Thyroid gland (tissue), 4 donors: ENCODE results near the gene C17orf78. TPM values are rescaled to one million over a fixed set of nuclear protein-coding genes. Genes with fewer than 3 reads are reported as not detected.
A peak's percentile ranks its signal among the peaks of the same experiment; 100 is the strongest.
"Not testable (repeated sequence)": the region's sequence is repeated elsewhere in the genome, so short reads cannot be mapped to it uniquely, and the experiment has no call there.

Experiments used
- DNase-seq, 2 donors: peaks; one replicate each; pipeline ENCODE4 v3.0.0-alpha.2; 2019
- H3K27ac ChIP-seq, 3 donors: fragments of 200-600 bp; sonication (generic); 1 replicate in 2 of 3; 2 replicates in 1 of 3; pipeline ENCODE4 v1.5.1; 2016 to 2019; ENCODE audit warnings: mild to moderate bottlenecking in 1 of 3, moderate library complexity in 1 of 3
- H3K27me3 ChIP-seq: fragments of 200-600 bp; sonication (generic); one replicate; pipeline ENCODE4 v1.5.1; 2019
- H3K36me3 ChIP-seq, 2 donors: fragments of 200-600 bp; sonication (generic); one replicate each; pipeline ENCODE4 v1.5.1; 2016 to 2019
- H3K4me1 ChIP-seq, 2 donors: fragments of 200-600 bp; sonication (generic); one replicate each; pipeline ENCODE4 v1.5.1; 2017 to 2019
- H3K4me3 ChIP-seq, 3 donors: fragments of 200-600 bp; sonication (generic); replicated peaks in 1 of 3; 1 replicate in 2 of 3; 2 replicates in 1 of 3; pipeline ENCODE4 v1.5.1; 2016; ENCODE audit warnings: mild to moderate bottlenecking in 1 of 3
- H3K9me3 ChIP-seq: fragments of 200-600 bp; sonication (generic); one replicate; pipeline ENCODE4 v1.5.1; 2017
- POLR2A ChIP-seq, 2 donors: fragments of 450-650 bp; IDR thresholded peaks; one replicate each; pipeline ENCODE4 v1.6.1; 2017; ENCODE audit warnings: antibody characterized with exemption in 2 of 2, mild to moderate bottlenecking in 2 of 2, moderate library complexity in 1 of 2
- WGBS, 2 donors: methylation state at CpG; one replicate each; pipeline ENCODE4 v1.1.5; 2017; 5-methylcytosine and 5-hydroxymethylcytosine counted together
- intact Hi-C: fragments of 100-400 bp; cut with DNase I; formaldehyde crosslinking; loops from one replicate; pipeline ENCODE4 v1.15.1; 2023
- total RNA-seq, 4 donors: library from RNA; depleted of rRNA; stranded (reverse); fragments of >200 nt; gene quantifications; one replicate each; pipeline ENCODE4 v1.2.3, GENCODE V29; 2016
- TF ChIP-seq, protein P1 (sequence below), 6 experiments: fragments of 200-600 bp in 3 of 6; fragments of 450-650 bp in 3 of 6; sonication (generic) in 3 of 6; IDR thresholded peaks; one replicate each; pipeline ENCODE4 v1.5.1; 2016 to 2019; ENCODE audit warnings: antibody characterized with exemption in 6 of 6, mild to moderate bottlenecking in 2 of 6, inconsistent platforms in 1 of 6, moderate library complexity in 1 of 6

C17orf78 gene
- total RNA-seq, 4 donors from 2014 or later: not detected

DNA sequence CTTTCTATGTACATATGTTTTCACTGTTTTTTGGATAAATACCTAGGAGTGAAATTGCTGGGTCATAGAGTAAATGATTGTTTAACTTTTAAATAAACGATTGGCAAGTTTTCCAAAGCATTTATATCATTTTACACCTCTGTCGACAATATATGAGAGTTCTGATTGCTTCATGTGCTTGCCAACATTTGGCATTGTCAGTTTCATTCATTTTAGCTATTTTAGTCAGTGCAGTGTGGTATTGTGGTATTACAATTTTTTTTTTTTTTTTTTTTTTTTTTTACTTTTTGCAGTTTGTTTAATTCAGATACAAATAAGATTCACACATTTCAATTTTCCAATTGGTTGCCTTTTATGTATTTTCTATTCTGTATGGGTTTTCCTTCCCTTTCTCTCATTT lies 56.9 kb downstream of the C17orf78 start:
- intact Hi-C loops: no loop called here
- H3K9me3 ChIP-seq: no peaks in the 10 kb centered on the region
- TF ChIP-seq POLR2A (IDR thresholded peaks at IDR 0.05): no peak
- TF ChIP-seq, protein P1, sequence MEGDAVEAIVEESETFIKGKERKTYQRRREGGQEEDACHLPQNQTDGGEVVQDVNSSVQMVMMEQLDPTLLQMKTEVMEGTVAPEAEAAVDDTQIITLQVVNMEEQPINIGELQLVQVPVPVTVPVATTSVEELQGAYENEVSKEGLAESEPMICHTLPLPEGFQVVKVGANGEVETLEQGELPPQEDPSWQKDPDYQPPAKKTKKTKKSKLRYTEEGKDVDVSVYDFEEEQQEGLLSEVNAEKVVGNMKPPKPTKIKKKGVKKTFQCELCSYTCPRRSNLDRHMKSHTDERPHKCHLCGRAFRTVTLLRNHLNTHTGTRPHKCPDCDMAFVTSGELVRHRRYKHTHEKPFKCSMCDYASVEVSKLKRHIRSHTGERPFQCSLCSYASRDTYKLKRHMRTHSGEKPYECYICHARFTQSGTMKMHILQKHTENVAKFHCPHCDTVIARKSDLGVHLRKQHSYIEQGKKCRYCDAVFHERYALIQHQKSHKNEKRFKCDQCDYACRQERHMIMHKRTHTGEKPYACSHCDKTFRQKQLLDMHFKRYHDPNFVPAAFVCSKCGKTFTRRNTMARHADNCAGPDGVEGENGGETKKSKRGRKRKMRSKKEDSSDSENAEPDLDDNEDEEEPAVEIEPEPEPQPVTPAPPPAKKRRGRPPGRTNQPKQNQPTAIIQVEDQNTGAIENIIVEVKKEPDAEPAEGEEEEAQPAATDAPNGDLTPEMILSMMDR (IDR thresholded peaks at IDR 0.05): no peak
- no peak overlapping the region for H3K27ac ChIP-seq
- WGBS, 2 donors: 96 to 98% methylated on average over 2 of the region's 2 CpGs
- DNase-seq: no peak
- H3K36me3 ChIP-seq: no peaks in the 10 kb centered on the region
- H3K27me3 ChIP-seq: no peaks in the 10 kb centered on the region
- no peak overlapping the region for H3K4me3 ChIP-seq
- H3K4me1 ChIP-seq: no peaks in the 10 kb centered on the region

DNA sequence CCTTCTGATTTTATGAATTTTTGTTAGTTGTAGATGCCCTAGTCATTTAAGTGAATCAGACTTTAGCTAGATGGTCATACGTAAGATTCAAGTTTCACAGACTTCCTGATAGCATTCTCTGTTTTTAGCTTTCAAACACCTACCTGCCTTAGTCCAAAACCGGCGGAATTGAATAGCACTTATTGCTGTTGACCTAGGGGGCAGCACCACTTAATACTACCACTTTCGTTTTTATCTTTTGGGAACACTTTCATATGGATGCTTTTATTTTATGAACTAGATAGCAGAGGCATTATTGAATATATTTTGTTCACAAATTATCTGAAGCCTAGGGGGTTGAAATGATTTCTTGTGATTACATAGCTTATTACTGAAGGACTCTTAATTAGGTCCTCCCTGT lies 62.4 kb downstream of the C17orf78 start:
- Histone ChIP-seq H3K9me3 (no peaks in the 10 kb centered on the region), H3K4me1 (no peaks in the 10 kb centered on the region), H3K36me3 (peaks cover 13 to 23% of the 10 kb centered on the region in 2 donors), H3K27ac (peak overlapping the region; percentile 39 to 56 (median 45)), H3K27me3 (no peaks in the 10 kb centered on the region), H3K4me3 (no peak overlapping the region)
- TF ChIP-seq POLR2A (IDR thresholded peaks at IDR 0.05): no peak
- TF ChIP-seq, protein P1 (IDR thresholded peaks at IDR 0.05): peak in 4 of 6 experiments; percentile 16 to 45 (median 32)
- WGBS, 2 donors: 42 to 48% methylated on average over 4 of the region's 4 CpGs
- peak; percentile 21 to 24 for DNase-seq
- intact Hi-C loops: no loop called here

DNA sequence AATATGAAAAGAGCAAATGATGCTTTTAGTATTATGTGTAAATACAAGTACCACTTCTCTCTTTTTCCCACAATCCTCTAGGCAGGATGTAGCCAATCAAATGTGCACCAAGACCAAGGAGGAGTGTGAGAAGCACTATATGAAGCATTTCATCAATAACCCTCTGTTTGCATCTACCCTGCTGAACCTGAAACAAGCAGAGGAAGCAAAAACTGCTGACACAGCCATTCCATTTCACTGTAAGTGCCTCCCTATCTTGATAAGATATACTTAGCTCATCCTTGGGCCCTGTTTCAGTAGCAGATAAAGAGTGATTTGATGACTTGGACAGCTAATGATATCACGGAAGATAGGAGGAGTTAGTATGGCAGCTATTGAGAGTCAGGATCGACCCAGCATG lies 64.6 kb downstream of the C17orf78 start:
- DNase-seq: no peak
- 97 to 100% methylated on average over 2 of the region's 2 CpGs for WGBS, 2 donors
- H3K27me3 ChIP-seq: no peaks in the 10 kb centered on the region
- intact Hi-C loops: no loop called here
- no peak overlapping the region for H3K4me3 ChIP-seq
- H3K27ac ChIP-seq: no peak overlapping the region
- peaks cover 13 to 15% of the 10 kb centered on the region in 2 donors for H3K4me1 ChIP-seq
- TF ChIP-seq, protein P1 (IDR thresholded peaks at IDR 0.05): no peak
- TF ChIP-seq POLR2A (IDR thresholded peaks at IDR 0.05): no peak
- H3K9me3 ChIP-seq: no peaks in the 10 kb centered on the region
- H3K36me3 ChIP-seq: peaks cover 21 to 26% of the 10 kb centered on the region in 2 donors

DNA sequence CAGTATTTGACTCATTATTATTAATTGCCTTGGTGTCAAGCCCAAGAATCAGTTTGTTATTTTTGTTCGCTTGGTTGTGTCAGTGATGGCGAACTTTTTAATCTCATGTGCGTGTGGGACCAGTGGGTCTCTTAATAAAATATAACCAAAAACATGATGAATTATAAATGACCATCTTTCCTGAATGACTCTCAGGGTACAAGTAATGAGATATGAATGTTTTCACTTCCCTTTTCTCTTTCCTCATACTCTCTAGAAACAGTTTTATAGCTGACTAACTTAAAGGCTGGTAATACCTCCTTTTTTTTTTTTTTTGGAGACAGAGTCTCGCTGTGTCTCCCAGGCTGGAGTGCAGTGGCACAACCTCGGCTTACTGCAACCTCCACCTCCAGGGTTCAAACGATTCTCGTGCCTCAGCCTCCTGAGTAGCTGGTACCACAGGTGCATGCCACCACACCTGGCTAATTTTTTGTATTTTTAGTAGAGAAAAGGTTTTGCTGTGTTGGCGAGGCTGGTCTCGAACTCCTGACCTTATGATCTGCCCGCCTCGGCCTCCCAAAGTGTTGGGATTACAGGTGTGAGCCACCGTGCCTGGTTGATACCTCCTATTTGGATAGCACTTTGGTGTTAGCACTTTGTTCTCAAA lies 65.7 kb downstream of the C17orf78 start:
- H3K27me3 ChIP-seq, H3K4me3 ChIP-seq, H3K9me3 ChIP-seq, DNase-seq, intact Hi-C loops: not testable (repeated sequence)
- Histone ChIP-seq H3K27ac (peak overlapping the region in 2 of 3 donors; percentile 13 to 16), H3K36me3 (peaks cover 25 to 26% of the 10 kb centered on the region in 2 donors), H3K4me1 (peaks cover 21 to 22% of the 10 kb centered on the region in 2 donors)
- WGBS, 2 donors: 96 to 97% methylated on average over 12 of the region's 12 CpGs

Other genes with a start within 250 kb of the C17orf78 start
- gene ACACA, start 30.9 kb downstream of the C17orf78 start, total RNA-seq: 10 to 100 TPM; 27.2 to 55.7 (median 38.4) TPM
- gene TADA2A, start 30.9 kb downstream of the C17orf78 start, total RNA-seq: 10 to 100 TPM; 19.3 to 33.2 (median 22.1) TPM
- 10 to 100 TPM; 52.7 to 74.5 (median 59.0) TPM for gene DUSP14, start 113.9 kb downstream of the C17orf78 start, total RNA-seq
- 10 to 100 TPM; 33.4 to 54.1 (median 41.6) TPM for gene SYNRG, start 233.4 kb downstream of the C17orf78 start, total RNA-seq